GM04503 (cell line): ENCODE measurements around the gene ATP8B3.

Experiments used
- DNase-seq: peaks from one replicate; pipeline ENCODE4 v3.0.0-alpha.2; 2012; ENCODE audit warnings: low read depth

ATP8B3 gene

DNA sequence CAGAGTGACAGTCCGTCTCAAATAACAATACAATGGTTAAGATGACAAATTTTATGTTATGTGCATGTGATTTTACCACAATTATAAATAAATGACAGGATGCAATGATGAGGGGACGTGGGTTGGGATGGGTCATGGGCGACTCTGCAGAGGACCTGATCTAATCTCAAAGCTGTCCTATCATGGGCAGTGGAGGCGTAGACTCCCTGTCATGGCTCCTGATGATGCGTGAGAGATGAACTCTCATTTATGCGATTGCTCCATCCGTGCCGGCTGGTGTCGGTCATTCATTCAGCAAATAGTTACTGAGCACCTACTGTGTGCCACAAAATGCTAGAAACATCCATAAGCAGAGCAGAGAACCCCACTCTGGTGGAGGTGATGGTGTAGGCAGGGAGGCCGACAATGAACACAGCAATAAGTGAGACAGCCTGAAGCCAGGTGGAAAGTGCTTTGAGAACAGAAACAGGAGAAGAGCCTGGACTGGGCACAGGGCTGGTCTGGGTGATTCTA is 37.9 kb upstream of the ATP8B3 start:
- DNase-seq = no peak

DNA sequence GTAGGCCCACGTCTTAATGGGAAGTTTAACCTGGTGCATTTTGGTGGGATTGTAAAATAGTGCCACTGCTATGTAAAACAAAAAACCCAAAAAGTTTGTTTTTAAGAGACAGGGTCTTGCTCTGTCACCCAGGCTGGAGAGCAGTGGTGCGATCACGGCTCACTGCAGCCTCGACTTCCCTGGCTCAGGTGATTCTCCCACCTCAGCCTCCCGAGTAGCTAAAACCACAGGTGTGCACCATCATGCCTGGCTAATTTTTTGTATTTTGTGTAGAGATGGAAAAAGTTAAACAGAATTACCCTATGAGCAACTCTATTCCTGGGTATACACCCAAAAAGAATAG is 37.0 kb upstream of the ATP8B3 start:
- DNase-seq = no peak

DNA sequence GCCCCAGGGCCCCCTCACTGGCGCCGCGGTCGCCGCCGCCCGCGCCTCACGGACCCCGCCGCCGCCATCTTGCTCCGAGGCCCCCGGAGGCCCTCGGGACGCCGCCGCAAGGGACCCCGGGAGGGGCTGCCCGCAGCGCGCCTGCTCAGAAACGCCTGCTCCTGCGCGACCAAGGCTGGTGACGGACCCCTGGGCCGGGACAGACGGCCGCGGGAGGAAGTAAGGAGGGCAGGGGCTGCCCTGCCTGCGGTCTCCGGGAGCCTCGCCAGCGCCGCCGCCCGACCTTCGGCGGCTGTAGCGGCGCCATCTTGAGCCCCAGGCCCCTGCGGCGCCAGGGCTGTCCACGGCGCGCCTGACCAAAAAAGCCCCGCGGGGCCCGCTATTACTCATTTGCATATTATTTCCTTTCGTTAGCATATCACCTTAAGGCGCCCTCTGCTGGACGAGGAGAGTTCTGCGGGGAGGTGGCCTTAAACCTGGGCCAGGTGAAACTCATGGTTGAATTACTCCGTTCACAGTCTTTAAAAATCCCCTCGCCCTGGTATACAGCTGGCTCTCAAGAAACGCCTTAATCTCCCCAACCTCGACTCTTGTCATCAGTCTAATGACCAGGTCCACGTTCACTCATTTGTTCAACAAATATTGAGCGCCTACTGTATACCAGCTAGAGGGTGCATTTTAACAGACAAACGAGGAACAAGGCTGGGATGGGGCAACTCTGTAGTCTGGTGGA is 36.5 kb upstream of the ATP8B3 start, which contains the start of gene REXO1:
Gene REXO1 (minus strand): TSS at position 85 of the 733 bp plus-strand sequence. CDS start 125 bp downstream, outside the sequence.
- no peak for DNase-seq

- DNase-seq = no peak
Observed at GRCh38 chr19:1847684-1848398, 35.8 kb upstream of the ATP8B3 start.

GRCh38 chr19:1847348-1847683 is 35.2 kb upstream of the ATP8B3 start:
- DNase-seq = no peak

GRCh38 chr19:1846517-1847204 is 34.6 kb upstream of the ATP8B3 start:
- DNase-seq = no peak

- DNase-seq = no peak
Observed at GRCh38 chr19:1845642-1846041, 33.6 kb upstream of the ATP8B3 start.

DNA sequence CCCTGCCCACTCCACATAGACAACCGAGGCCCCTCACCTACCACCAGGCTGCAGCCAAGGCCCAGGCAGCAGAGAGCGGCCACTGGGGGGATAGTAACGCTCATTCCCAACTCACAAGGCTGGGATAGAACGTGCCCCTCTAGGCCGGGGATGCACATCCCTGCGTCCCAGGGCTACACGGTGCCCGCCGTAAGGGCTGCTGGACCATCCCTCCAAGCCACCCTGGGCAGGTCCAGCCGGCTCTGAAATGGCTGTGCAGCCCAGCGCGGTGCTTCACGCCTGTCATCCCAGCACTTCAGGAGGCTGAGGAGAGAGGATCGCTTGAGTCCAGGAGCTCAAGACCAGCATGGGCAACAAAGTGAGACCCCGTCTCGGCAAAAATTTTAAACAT is 33.0 kb upstream of the ATP8B3 start:
- DNase-seq = no peak

DNA sequence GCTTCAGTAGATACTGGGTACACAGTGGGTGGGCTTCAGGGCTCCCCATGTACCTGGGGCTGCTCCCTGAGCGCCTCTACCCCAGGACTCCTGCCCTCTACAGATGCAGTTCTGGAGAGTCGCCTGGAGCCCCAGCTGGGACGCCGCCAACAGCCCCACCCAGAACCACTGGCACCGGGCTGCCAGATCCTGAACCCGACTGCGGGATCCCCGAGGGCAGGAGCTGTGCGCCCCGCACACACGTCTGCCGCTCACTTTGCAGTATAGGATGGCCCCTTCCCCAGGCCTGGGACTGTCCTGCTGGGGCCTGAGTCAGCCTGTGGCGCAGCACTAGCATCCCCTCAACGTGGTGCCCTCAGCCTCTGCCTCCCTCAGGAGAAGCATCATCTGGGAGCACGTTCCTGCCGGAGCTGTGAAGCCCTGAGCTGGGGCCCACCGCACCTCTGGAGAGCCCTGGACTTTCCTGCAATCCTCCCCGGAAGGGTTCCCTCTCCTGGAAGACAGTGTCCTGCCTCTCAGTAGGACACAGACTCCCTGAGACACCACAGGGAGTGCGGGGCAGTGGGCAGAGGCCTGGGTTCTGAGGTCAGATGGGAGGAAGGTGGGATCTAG is 32.5 kb upstream of the ATP8B3 start:
- DNase-seq = no peak

- DNase-seq = no peak
Observed at GRCh38 chr19:1843646-1844394, 31.7 kb upstream of the ATP8B3 start.

DNA sequence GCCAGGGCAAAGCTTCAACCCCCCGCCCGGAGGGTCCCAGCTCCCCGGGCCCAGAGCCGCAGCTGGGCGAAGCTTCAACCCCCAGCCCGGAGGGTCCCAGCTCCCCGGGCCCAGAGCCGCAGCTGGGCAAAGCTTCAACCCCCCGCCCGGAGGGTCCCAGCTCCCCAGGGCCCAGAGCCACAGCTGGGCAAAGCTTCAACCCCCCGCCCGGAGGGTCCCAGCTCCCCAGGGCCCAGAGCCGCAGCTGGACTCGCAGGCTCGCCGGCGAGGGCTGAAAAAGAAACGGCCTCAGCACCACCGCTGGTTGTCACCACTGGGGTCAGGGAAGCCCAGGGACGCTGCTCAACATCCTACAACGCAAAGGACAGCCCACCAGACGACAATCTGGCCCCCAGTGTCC is 31.0 kb upstream of the ATP8B3 start:
- DNase-seq = no peak

DNA sequence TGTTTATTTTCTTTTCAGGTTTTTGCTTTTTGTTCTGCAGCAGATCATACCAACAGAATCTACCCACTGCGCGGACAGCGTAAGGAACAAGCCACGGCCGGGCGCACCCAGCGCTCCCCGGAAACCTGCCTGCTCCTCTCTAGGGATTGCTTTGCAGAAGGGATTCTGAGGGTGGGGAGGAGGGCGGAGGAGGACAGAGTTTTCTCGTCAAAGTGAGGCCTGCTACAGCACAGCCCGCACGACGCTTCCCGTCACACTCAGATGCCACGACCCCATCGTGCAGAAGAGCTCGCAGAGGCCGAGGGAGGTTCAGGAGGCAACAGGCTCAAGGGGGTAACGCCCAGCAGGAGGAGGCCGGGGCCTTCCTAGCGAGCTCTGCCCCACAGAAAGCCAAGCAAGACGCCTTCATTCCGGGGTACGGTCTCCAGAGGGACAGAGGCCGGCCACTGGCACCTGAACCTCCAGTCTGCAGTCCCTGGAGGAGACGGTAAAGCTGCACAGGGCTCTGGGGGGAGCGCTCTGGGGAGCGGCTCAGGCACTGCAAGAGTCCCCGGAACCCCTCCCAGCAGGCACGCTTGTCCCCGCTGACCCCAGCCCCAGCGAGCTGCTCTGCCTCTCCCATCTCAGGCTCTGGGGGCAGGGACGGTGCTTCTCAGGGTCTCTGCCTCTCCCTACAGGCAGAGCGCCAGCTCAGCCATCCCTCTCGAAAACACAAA is 29.3 kb upstream of the ATP8B3 start:
- DNase-seq = no peak

DNA sequence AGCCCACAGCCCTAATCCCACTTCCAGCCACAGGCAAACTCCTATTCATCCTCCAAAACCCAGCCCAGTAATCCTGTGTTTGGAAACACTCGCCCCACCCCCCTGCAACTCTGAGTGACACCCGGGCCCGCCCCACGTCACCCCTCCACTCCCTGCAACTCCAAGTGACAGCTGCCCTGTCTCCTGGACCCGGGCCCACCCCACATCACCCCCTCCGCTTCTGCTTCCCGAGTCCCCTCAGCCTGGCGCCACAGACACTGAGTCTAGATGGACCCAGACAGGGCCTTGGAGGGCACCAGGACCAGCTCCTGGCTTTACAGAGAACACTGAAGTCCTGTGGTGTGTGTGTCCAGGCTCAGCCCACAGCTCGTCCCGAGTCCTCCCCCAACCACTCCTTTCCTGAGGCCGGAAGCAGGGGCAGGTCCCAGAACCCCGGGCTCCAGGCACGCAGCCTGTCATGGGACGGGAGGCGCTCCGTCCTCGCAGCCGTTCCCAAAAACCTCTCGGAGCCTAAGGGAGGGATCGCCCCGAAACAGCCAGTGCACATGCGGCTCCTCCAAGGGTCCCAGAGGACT is 28.6 kb upstream of the ATP8B3 start:
- DNase-seq = no peak

DNA sequence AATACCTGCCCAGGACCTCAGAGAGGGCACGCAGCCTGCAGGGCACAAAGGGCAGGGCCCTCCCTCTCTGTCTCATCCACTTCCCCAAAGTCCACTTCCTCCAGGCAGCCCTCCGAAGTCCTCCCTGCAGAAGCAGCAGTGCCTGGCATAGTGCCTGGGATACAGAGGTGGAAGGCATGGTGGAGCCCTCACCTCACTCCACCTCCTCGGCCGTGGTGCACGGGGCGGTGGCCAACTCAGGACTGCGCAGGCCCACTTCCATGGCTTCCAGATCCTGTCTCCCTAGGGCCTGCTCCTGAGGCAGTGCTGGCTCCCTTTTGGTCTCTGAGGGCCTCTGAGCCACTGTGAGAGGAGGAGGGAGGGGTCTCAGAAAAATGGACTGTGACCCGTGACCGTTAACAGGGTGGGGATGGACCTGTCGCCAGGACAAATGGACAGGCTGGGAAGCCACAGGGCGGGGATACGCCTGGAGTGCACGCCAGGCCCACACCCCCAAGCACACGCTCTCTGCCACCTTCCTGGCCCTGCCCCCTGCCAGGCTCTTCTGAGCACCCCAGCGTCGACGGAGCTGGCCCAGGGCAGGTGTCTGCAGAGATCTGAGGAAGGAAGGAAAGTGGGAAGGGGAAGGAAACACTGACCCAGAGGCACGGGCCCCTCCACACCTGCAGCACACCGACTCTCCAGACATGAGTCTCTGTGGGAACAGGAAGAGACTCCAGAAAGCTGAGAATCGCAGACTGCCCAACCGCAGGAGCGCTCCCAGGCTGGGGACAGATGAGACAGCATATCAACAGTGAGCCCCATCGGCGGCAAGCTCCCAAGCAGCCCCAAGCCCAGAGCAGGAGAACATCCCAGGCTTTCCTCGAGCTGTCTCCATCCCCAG is 27.8 kb upstream of the ATP8B3 start:
- no peak for DNase-seq

GRCh38 chr19:1837625-1838105 is 25.6 kb upstream of the ATP8B3 start:
- no peak for DNase-seq

- DNase-seq = no peak
Observed at GRCh38 chr19:1837222-1837565, 25.1 kb upstream of the ATP8B3 start.

DNA sequence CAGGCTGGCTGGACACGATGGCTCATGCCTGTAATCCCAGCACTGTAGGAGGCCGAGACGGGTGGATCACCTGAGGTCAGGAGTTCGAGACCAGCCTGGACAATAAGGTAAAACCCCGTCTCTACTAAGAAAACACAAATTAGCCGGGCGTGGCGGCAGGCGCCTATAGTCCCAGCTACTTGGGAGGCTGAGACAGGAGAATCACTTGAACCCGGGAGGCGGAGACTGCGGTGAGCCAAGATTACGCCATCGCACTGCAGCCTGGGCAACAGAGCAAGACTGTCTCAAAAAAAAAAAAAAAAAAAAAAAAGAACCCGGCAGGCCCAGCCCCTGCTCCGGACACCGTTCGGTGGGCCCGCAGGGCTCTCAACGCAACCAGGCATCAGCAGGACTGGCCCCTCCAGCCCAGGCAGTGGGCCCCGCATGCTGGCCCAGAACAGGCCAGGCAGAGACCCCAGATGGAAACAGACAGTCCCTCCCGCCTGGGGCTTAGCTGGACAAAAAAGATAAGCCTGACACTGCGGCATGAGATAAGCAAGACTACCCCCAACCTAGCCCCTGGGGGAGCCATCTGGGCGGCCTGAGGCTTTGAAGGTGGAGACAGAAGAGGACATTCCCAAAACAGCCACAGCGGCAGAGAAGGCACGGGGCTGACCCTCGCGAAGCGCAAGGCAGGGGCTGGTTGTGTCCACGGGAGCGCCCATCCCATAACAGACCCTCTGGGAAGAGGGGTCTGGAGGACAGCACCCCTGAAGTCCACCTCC is 24.6 kb upstream of the ATP8B3 start:
- DNase-seq = no peak

DNA sequence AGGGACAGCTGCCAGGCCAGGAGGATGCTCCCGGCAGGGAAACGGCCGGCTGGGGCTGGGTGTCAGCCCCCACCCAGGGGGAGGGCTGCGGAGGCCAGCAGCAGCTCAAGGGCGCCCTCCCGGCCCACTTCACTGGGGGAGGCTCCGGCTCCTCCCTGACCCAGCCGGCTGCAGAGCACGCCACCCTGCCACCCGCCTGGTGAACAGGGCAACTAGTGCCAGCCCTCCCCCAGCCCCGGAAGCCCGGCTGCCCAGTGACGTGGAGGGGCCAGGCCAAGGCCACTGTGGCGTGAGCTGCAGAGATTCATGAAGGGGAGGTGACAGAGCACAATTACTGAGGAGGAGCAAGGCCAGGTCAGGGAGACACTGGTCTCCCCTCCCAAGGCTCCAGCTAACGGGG is 21.5 kb upstream of the ATP8B3 start:
- no peak for DNase-seq

DNA sequence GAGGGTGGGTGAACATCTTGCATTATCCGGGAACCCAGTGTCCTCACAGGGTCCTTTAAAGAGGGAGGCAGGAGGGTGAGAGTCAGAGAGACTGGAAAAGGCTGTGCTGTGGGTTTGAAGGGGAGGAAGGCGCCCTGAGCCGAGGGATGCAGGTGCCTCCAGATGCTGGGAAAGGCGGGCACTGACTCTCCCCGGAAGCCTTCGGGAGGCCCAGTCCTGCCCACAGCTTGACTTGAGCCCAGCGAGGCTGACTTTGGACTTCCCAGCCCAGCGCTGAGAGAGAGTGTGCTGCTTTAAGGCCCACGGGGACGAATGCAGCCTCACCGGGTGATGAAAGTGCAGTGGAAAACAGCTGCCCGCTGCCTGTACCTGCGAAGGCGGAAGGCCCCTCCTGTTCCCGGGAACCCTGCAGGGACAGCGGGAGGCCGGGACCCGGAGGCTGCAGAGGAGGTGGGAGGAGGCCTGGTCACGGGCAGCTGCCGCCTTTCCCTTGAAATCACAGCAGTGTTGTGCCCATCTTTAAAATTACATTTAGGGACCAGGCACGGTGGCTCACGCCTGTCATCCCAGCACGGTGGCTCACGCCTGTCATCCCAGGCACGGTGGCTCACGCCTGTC is 20.1 kb upstream of the ATP8B3 start:
- DNase-seq = no peak
